Muscle of arm (tissue), 14 donors: Measurements from ENCODE around the gene LRRC47. TPM values are rescaled to one million over a fixed set of nuclear protein-coding genes. Genes with fewer than 3 reads are reported as not detected.

Experiments
- DNase-seq: peaks from one replicate; pipeline ENCODE4 v3.0.0-alpha.2; 2013
- long read RNA-seq, 11 donors: transcript quantifications; one replicate each; lab custom pipeline, GENCODE V29; 2026
- polyA plus RNA-seq, 12 donors: library from polyadenylated mRNA; unstranded; fragments of 120-200 nt; gene quantifications; one replicate each; pipeline ENCODE4 v1.2.1, GENCODE V29; 2013; ENCODE audit not compliant: insufficient read length in 12 of 12

LRRC47 gene
- polyA plus RNA-seq: 10 to 100 TPM in 11 of 12 donors, not detected in 1; 19.7 to 56.4 (median 50.1) TPM
- long read RNA-seq, donor 1, full-length matches to known transcripts: 13 of 13 reads
- long read RNA-seq, donor 1, partial matches to known transcripts: 0 of 13 reads
- long read RNA-seq, donor 1, other reads (novel, unspliced or antisense): 0 of 13 reads
- long read RNA-seq, donor 2, full-length matches to known transcripts: 18 of 18 reads
- long read RNA-seq, donor 2, partial matches to known transcripts: 0 of 18 reads
- long read RNA-seq, donor 2, other reads (novel, unspliced or antisense): 0 of 18 reads
- long read RNA-seq, donor 3, full-length matches to known transcripts: 6 of 6 reads
- long read RNA-seq, donor 3, partial matches to known transcripts: 0 of 6 reads
- long read RNA-seq, donor 3, other reads (novel, unspliced or antisense): 0 of 6 reads
- long read RNA-seq, donor 4, full-length matches to known transcripts: 4 of 4 reads
- long read RNA-seq, donor 4, partial matches to known transcripts: 0 of 4 reads
- long read RNA-seq, donor 4, other reads (novel, unspliced or antisense): 0 of 4 reads
- long read RNA-seq, donor 5, full-length matches to known transcripts: 17 of 17 reads
- long read RNA-seq, donor 5, partial matches to known transcripts: 0 of 17 reads
- long read RNA-seq, donor 5, other reads (novel, unspliced or antisense): 0 of 17 reads
- long read RNA-seq, donor 6, full-length matches to known transcripts: 10 of 10 reads
- long read RNA-seq, donor 6, partial matches to known transcripts: 0 of 10 reads
- long read RNA-seq, donor 6, other reads (novel, unspliced or antisense): 0 of 10 reads
- long read RNA-seq, donor 7, full-length matches to known transcripts: 4 of 37 reads
- long read RNA-seq, donor 7, partial matches to known transcripts: 33 of 37 reads
- long read RNA-seq, donor 7, other reads (novel, unspliced or antisense): 0 of 37 reads
- long read RNA-seq, donor 8, full-length matches to known transcripts: 21 of 21 reads
- long read RNA-seq, donor 8, partial matches to known transcripts: 0 of 21 reads
- long read RNA-seq, donor 8, other reads (novel, unspliced or antisense): 0 of 21 reads
- long read RNA-seq, donor 9, full-length matches to known transcripts: 7 of 7 reads
- long read RNA-seq, donor 9, partial matches to known transcripts: 0 of 7 reads
- long read RNA-seq, donor 9, other reads (novel, unspliced or antisense): 0 of 7 reads
- long read RNA-seq, donor 10, full-length matches to known transcripts: 16 of 16 reads
- long read RNA-seq, donor 10, partial matches to known transcripts: 0 of 16 reads
- long read RNA-seq, donor 10, other reads (novel, unspliced or antisense): 0 of 16 reads
- long read RNA-seq, donor 11, full-length matches to known transcripts: 17 of 17 reads
- long read RNA-seq, donor 11, partial matches to known transcripts: 0 of 17 reads
- long read RNA-seq, donor 11, other reads (novel, unspliced or antisense): 0 of 17 reads

- DNase-seq: peak; percentile 92
Observed at GRCh38 chr1:3796215-3797061, at the start of gene LRRC47. Gene LRRC47, minus strand, starts transcription at chr1:3796498. Its CDS starts 22 bp downstream, at chr1:3796476.

- DNase-seq: no peak
Observed at GRCh38 chr1:3842912-3843311, 46.6 kb upstream of the LRRC47 start.

- no peak for DNase-seq
Observed at GRCh38 chr1:3841491-3841890, 45.2 kb upstream of the LRRC47 start.

GRCh38 chr1:3838788-3839187 is 42.5 kb upstream of the LRRC47 start:
- no peak for DNase-seq

GRCh38 chr1:3837685-3838084 is 41.4 kb upstream of the LRRC47 start:
- no peak for DNase-seq

GRCh38 chr1:3837200-3837599 is 40.9 kb upstream of the LRRC47 start:
- DNase-seq: no peak

GRCh38 chr1:3836421-3836820 is 40.1 kb upstream of the LRRC47 start:
- no peak for DNase-seq

GRCh38 chr1:3834701-3835100 is 38.4 kb upstream of the LRRC47 start:
- no peak for DNase-seq

- no peak for DNase-seq
Observed at GRCh38 chr1:3831689-3832088, 35.4 kb upstream of the LRRC47 start.

GRCh38 chr1:3828391-3828790 is 32.1 kb upstream of the LRRC47 start:
- DNase-seq: no peak

- DNase-seq: no peak
Observed at GRCh38 chr1:3827813-3828307, 31.6 kb upstream of the LRRC47 start.

- no peak for DNase-seq
Observed at GRCh38 chr1:3825356-3825755, 29.1 kb upstream of the LRRC47 start.

- no peak for DNase-seq
Observed at GRCh38 chr1:3824650-3825049, 28.4 kb upstream of the LRRC47 start.

GRCh38 chr1:3822421-3822820 is 26.1 kb upstream of the LRRC47 start:
- DNase-seq: no peak

GRCh38 chr1:3821908-3822307 is 25.6 kb upstream of the LRRC47 start:
- DNase-seq: no peak

GRCh38 chr1:3821447-3821846 is 25.1 kb upstream of the LRRC47 start:
- no peak for DNase-seq

- DNase-seq: no peak
Observed at GRCh38 chr1:3821004-3821403, 24.7 kb upstream of the LRRC47 start.

- no peak for DNase-seq
Observed at GRCh38 chr1:3820316-3820715, 24.0 kb upstream of the LRRC47 start.

GRCh38 chr1:3819771-3820200 is 23.5 kb upstream of the LRRC47 start:
- no peak for DNase-seq
